Measurements from ENCODE around the gene ATP8A2.
"Not testable (repeated sequence)": the region's sequence is repeated elsewhere in the genome, so short reads cannot be mapped to it uniquely, and the experiment has no call there.

Gene ATP8A2

GRCh38 chr13:25771641-25772478 is 400.1 kb downstream of the ATP8A2 start:
- no peak for DNase-seq

- not testable (repeated sequence) for DNase-seq
Observed at GRCh38 chr13:25772534-25772933, 400.8 kb downstream of the ATP8A2 start.

- not testable (repeated sequence) for DNase-seq
Observed at GRCh38 chr13:25774056-25774455, 402.3 kb downstream of the ATP8A2 start.

- DNase-seq = no peak
Observed at GRCh38 chr13:25775275-25775674, 403.5 kb downstream of the ATP8A2 start.

- no peak for DNase-seq
Observed at GRCh38 chr13:25775986-25776385, 404.2 kb downstream of the ATP8A2 start.

- no peak for DNase-seq
Observed at GRCh38 chr13:25776722-25777121, 404.9 kb downstream of the ATP8A2 start.

GRCh38 chr13:25777509-25777908 is 405.7 kb downstream of the ATP8A2 start:
- DNase-seq = no peak

GRCh38 chr13:25778365-25778764 is 406.6 kb downstream of the ATP8A2 start:
- no peak for DNase-seq

- no peak for DNase-seq
Observed at GRCh38 chr13:25778808-25779305, 407.1 kb downstream of the ATP8A2 start.

GRCh38 chr13:25783076-25783475 is 411.3 kb downstream of the ATP8A2 start:
- DNase-seq = no peak

- DNase-seq = no peak
Observed at GRCh38 chr13:25783601-25784024, 411.8 kb downstream of the ATP8A2 start.

GRCh38 chr13:25784119-25784518 is 412.3 kb downstream of the ATP8A2 start:
- DNase-seq = no peak

GRCh38 chr13:25790137-25790536 is 418.4 kb downstream of the ATP8A2 start:
- DNase-seq = not testable (repeated sequence)

GRCh38 chr13:25795277-25795676 is 423.5 kb downstream of the ATP8A2 start:
- DNase-seq = no peak

- DNase-seq = no peak
Observed at GRCh38 chr13:25796474-25796873, 424.7 kb downstream of the ATP8A2 start.

GRCh38 chr13:25798998-25799397 is 427.2 kb downstream of the ATP8A2 start:
- DNase-seq = no peak

GRCh38 chr13:25800523-25800922 is 428.7 kb downstream of the ATP8A2 start:
- no peak for DNase-seq

GRCh38 chr13:25802579-25802978 is 430.8 kb downstream of the ATP8A2 start:
- DNase-seq = no peak

GRCh38 chr13:25803641-25804040 is 431.9 kb downstream of the ATP8A2 start:
- no peak for DNase-seq

GRCh38 chr13:25806264-25806974 is 434.6 kb downstream of the ATP8A2 start:
- no peak for DNase-seq

GRCh38 chr13:25807562-25807961 is 435.8 kb downstream of the ATP8A2 start:
- no peak for DNase-seq

- DNase-seq = no peak
Observed at GRCh38 chr13:25811506-25811905, 439.7 kb downstream of the ATP8A2 start.

- no peak for DNase-seq
Observed at GRCh38 chr13:25816239-25816638, 444.5 kb downstream of the ATP8A2 start.

Measured in activated T-cell treated with anti-CD3 and anti-CD28 coated beads for 4 hours (primary cell).